Skeletal muscle tissue (tissue), 4 donors: ENCODE results near the gene TPD52L2. TPM values are rescaled to one million over a fixed set of nuclear protein-coding genes. Genes with fewer than 3 reads are reported as not detected.
A peak's percentile ranks its signal among the peaks of the same experiment; 100 is the strongest.

Source experiments
- H3K27ac ChIP-seq: one replicate; pipeline ENCODE4 v1.7.0; 2013; ENCODE audit warnings: mild to moderate bottlenecking, low read depth, low read length, inconsistent platforms
- H3K27me3 ChIP-seq, 3 donors: one replicate each; pipeline ENCODE4 v1.7.0; 2013; ENCODE audit warnings: low read length in 3 of 3; ENCODE audit not compliant: control insufficient read depth in 3 of 3, insufficient read depth in 3 of 3
- H3K36me3 ChIP-seq, 3 donors: one replicate each; pipeline ENCODE4 v1.7.0; 2013; ENCODE audit warnings: low read length in 3 of 3; ENCODE audit not compliant: control insufficient read depth in 3 of 3, insufficient read depth in 3 of 3
- H3K4me1 ChIP-seq, 3 donors: one replicate each; pipeline ENCODE4 v1.7.0; 2013; ENCODE audit warnings: low read length in 3 of 3, mild to moderate bottlenecking in 3 of 3; ENCODE audit not compliant: control insufficient read depth in 3 of 3, insufficient read depth in 3 of 3
- H3K4me3 ChIP-seq, 3 donors: one replicate each; pipeline ENCODE4 v1.7.0; 2013; ENCODE audit warnings: low read length in 3 of 3
- H3K9ac ChIP-seq, 3 donors: one replicate each; pipeline ENCODE4 v1.7.0; 2013; ENCODE audit warnings: low read length in 3 of 3, mild to moderate bottlenecking in 3 of 3, moderate library complexity in 2 of 3, low read depth in 1 of 3
- H3K9me3 ChIP-seq, 3 donors: one replicate each; pipeline ENCODE4 v1.7.0; 2013; ENCODE audit warnings: low read length in 3 of 3; ENCODE audit not compliant: control insufficient read depth in 3 of 3
- total RNA-seq: library from RNA; depleted of rRNA; stranded (reverse); fragments of >200 nt; gene quantifications from one replicate; pipeline ENCODE4 v1.2.3, GENCODE V29; 2014
- donor health status: Osteomylitis.

The TPD52L2 gene
- 29.2 TPM for total RNA-seq

DNA sequence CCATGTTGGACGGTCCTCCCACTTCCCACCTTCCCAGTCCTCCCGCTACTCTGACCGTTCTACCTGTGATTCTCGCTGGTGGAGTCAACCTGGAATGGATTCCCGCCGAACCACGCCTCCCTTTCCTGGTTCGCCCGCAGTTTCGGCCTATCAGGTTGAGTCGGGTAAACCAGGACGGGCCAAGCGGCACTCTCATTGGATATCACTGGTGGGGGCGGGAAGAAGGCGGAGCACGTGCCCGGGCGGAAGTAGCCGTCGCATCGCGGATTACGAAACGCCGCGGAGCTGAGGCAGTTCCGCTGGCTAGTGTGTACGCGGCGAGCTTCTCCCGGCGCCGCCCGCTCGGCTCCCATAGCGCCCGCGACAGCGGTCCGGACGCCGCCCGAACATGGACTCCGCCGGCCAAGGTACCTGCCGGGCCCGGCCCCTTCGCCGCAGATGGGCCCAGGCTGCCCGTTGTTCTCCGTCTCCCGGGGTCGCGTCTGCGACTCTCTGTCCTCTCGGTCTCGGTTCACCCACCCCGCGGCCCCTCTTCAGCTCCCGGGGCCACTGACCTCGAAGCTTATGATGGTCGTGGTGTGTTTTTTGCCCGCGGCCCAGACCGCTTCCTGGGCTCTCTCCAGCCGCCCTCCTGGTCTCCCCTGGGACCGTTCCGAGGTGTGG lies at the start of gene TPD52L2:
Gene TPD52L2 (plus strand): TSS at position 293 of the 663 bp plus-strand sequence. CDS start 96 bp downstream, at position 389.
- Histone ChIP-seq H3K9ac (peak within 1 kb of the TSS; percentile 95 to 98 (median 96)), H3K4me3 (peak within 1 kb of the TSS; percentile 80 to 90 (median 83)), H3K27me3 (no peaks in the 10 kb centered on the region), H3K9me3 (no peaks in the 10 kb centered on the region), H3K36me3 (peaks cover 14 to 27% (median 20%) of the 10 kb centered on the region in 3 donors), H3K27ac (peak within 1 kb of the TSS; percentile 95), H3K4me1 (peaks cover 14 to 29% (median 26%) of the 10 kb centered on the region in 3 donors)

DNA sequence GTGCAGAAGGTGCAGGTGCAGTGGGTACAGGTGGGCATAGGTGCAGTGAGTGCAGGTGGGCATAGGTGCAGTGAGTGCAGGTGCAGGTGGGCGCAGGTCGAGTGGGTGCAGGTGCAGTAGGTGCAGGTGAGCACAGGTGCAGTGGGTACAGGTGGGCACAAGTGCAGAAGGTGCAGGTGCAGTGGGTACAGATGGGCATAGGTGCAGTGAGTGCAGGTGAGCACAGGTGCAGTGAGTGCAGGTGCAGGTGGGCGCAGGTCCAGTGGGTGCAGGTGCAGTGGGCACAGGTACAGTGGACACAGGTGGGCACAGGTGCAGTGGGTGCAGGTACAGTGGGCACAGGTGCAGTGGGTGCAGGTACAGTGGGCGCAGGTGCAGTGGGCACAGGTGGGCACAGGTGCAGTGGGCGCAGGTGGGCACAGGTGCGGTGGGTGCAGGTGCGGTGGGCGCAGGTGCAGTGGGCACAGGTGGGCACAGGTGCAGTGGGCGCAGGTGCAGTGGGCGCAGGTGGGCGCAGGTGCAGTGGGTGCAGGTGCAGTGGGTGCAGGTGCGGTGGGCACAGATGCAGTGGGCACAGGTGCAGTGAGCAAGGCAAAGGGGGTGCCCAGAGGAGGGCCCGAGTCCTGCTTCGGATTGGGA lies 49.3 kb upstream of the TPD52L2 start:
- H3K36me3 ChIP-seq, result peaks cover 0 to 6% (median 0%) of the 10 kb centered on the region in 3 donors
- H3K9me3 ChIP-seq, result no peaks in the 10 kb centered on the region
- no peak overlapping the region for H3K9ac ChIP-seq
- peaks cover 12 to 17% (median 13%) of the 10 kb centered on the region in 3 donors for H3K4me1 ChIP-seq
- H3K4me3 ChIP-seq, result no peak overlapping the region
- no peaks in the 10 kb centered on the region for H3K27me3 ChIP-seq
- no peak overlapping the region for H3K27ac ChIP-seq

DNA sequence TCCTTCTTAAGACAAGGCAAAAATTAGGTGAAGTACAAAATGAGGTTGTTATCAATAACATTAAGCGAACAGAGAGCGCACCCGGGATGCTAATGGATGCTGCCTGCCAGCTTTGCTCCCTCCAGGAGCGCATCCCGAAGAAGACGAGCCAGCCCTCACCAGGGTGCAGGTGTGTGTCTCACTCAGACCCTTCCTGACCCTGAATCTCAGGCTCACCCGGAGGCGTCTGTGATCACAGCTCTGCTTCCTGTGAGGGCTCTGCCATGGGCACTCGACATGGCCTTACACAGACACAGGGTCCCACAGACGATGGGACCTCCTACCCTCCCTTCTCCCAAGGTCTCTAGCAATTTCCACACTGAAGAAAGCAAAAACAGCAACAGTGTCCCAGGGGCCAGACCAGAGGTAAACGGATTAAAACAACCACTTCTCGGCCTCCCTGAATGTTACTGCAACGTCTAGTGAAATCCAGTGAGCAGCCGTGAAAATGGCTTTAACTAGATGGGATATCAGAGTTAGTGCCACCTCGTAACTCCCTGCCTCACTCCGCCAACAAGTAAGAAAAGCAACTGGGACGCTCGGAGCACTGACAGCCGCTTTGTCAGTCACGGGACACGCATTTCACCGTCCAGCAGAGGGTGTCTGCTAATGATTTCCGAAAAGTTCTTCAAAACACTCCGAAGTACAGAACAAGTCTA lies 45.7 kb upstream of the TPD52L2 start:
- Histone ChIP-seq H3K9me3 (no peaks in the 10 kb centered on the region), H3K4me1 (peaks cover 12 to 24% (median 20%) of the 10 kb centered on the region in 3 donors), H3K9ac (peak overlapping the region in 1 of 3 donors; percentile 54), H3K36me3 (peaks cover 0 to 6% (median 0%) of the 10 kb centered on the region in 3 donors), H3K4me3 (peak overlapping the region in 2 of 3 donors; percentile 6 to 40), H3K27ac (no peak overlapping the region), H3K27me3 (no peaks in the 10 kb centered on the region)

DNA sequence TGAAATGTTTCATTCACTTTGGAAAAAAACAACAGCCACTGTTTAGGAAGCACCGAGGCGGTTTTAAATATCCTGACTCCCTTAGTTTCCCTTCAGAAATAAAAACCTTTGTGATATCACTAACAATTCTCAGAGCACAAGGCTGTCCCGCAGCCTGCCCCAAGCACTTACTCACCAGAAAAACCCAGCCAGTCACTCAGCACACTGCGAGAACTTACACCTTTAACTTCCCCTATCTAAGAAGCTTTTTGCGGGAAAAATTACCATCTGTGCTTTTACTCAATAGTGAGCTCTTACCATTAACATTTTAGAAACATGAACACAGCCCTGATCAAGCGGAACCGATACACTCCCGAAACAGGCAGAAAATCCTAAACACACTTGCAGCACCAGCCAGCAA lies 43.3 kb upstream of the TPD52L2 start:
- Histone ChIP-seq H3K36me3 (no peaks in the 10 kb centered on the region), H3K9ac (no peak overlapping the region), H3K4me3 (no peak overlapping the region), H3K9me3 (no peaks in the 10 kb centered on the region), H3K27me3 (peaks cover 0 to under 1% (median 0%) of the 10 kb centered on the region in 3 donors), H3K4me1 (peaks cover 5 to 16% (median 13%) of the 10 kb centered on the region in 3 donors), H3K27ac (no peak overlapping the region)

DNA sequence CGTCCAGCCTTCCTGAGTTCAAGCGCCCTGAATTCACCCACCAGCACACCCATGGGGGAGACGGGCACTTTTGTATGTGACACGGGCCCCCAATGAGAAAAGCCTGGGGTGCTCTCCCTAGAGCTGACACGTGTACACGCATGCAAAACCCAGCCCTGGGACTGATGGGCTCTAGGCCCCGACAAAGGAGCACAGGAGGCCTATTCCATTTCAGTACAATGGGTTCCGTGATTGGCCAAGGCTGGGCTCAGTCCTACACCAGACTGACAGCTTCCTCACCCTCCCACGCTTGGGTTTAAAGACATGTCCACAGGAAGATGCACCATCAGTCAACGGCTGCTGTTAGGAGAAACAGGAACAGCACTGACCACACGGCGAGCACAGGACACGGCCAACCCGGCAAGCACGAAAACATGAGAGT lies 42.8 kb upstream of the TPD52L2 start:
- Histone ChIP-seq H3K27me3 (peaks cover 0 to 3% (median 0%) of the 10 kb centered on the region in 3 donors), H3K9me3 (no peaks in the 10 kb centered on the region), H3K36me3 (no peaks in the 10 kb centered on the region), H3K4me1 (peaks cover 5 to 18% (median 15%) of the 10 kb centered on the region in 3 donors), H3K9ac (no peak overlapping the region), H3K4me3 (no peak overlapping the region), H3K27ac (no peak overlapping the region)

DNA sequence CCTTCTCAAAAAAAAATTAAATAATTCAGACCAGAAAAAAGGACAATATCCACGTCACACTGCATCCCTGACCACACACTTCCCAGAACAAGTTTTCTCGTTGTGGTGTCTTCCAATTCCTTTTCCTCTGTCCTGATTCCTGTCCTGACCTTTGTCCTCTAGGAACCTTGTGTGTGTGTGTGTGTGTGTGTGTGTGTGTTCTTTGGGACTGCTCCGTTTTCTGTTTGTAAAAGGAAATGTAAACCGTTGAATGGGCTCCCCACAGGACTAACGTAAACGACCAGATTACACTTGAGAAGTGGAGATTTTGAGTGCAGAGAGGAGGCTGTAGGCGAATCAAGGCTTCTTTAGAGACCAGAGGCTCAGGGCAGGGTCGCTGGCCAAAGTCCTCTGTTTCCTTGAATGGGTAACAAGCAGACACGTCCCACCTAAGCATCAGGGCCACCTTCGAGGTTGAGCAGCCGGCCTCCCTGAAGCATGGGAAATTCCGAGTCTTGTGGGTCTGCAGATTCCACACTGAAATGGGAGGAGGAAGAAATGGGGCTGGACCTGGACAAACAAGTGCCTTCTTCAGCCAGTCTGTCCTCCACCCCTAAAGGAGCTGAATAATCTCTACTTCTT lies 41.3 kb upstream of the TPD52L2 start:
- H3K9ac ChIP-seq, result no peak overlapping the region
- no peak overlapping the region for H3K4me3 ChIP-seq
- H3K4me1 ChIP-seq, result peaks cover 5 to 19% (median 16%) of the 10 kb centered on the region in 3 donors
- no peak overlapping the region for H3K27ac ChIP-seq
- peaks cover 0 to 9% (median 0%) of the 10 kb centered on the region in 3 donors for H3K27me3 ChIP-seq
- no peaks in the 10 kb centered on the region for H3K36me3 ChIP-seq
- no peaks in the 10 kb centered on the region for H3K9me3 ChIP-seq

DNA sequence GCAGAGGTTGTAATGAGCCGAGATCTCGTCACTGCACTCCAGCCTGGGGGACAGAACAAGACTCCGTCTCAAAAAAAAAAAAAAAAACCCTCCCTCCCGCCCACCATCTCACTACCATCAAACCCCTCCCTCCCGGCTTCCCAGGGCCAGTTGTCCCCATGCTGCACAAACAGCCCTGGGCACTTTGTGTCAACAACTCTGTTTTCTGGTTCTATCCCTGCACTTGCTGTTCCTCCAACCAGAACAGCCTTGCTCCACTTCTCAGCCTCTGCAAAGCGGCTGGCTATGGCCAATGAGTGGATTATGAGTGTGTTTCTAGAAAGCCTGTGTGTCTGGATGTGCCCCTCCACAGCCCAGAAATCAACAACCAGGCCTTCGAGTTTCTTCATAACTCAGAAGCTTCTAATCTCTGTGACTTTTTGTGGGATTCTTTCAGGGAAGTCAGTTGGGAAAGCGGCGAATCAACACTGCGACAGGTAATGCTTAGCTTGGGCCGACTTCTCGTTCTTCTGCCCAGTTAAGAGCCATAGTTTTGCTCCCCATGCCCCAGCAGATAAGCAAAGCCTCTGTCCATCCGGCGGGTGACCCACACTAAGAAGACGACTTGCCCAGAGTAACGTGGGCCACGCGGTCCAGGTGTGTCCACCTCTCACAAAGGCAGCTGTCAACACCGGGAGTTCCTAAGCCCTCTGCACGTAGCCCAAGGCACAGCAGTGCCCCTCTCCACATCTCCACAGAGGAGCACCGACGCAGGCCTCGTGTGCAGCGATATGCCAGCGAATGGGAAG lies 39.5 kb upstream of the TPD52L2 start:
- H3K9ac ChIP-seq, result peak overlapping the region in 1 of 3 donors; percentile 40
- peaks cover 0 to 16% (median 0%) of the 10 kb centered on the region in 3 donors for H3K27me3 ChIP-seq
- H3K9me3 ChIP-seq, result no peaks in the 10 kb centered on the region
- H3K27ac ChIP-seq, result no peak overlapping the region
- no peaks in the 10 kb centered on the region for H3K36me3 ChIP-seq
- H3K4me3 ChIP-seq, result no peak overlapping the region
- peaks cover 7 to 26% (median 13%) of the 10 kb centered on the region in 3 donors for H3K4me1 ChIP-seq

DNA sequence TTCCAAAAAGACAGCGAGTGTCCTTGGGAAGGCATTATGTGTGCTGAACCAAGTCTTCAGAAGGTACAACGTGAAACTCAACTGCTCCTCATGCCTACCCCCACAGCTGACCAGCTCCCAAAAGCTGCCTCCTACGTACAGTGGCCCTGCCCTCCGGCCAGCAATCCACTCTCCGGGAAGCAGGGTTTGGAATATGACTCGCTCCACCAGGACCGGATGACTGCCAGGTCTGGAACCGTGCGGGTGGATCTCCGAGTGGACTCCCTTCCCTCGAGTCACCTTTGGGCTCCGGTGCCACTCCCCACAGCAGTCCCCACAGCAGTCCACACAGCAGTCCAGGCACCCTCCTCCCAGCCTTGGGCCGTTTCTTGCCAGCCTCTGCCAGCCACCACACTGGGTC lies 38.3 kb upstream of the TPD52L2 start:
- no peak overlapping the region for H3K9ac ChIP-seq
- H3K4me1 ChIP-seq, result peaks cover 7 to 26% (median 13%) of the 10 kb centered on the region in 3 donors
- peaks cover 0 to 16% (median 0%) of the 10 kb centered on the region in 3 donors for H3K27me3 ChIP-seq
- H3K27ac ChIP-seq, result no peak overlapping the region
- no peak overlapping the region for H3K4me3 ChIP-seq
- H3K36me3 ChIP-seq, result no peaks in the 10 kb centered on the region
- no peaks in the 10 kb centered on the region for H3K9me3 ChIP-seq

DNA sequence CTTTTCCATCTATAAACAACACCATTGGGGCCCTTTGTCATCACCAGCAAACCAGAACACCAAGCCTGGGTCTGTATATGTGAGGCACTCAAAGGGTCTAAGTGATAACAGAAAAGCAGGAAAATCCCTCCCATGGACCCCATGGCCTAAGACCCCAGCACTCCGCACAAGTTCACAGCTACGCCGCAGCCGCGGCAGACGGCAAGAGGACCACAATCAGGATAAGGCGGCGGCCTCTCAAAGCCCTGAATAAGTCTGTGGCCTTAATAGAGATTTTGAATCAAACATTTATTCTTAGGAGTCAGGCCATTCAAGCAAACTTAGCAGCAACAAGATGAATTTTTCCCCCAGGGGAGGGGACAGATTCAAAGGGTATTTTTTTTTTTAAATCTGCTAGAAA lies 36.9 kb upstream of the TPD52L2 start:
- H3K9ac ChIP-seq, result peak overlapping the region in 1 of 3 donors; percentile 16

More for the DNA sequence above, 36.9 kb upstream of the TPD52L2 start:
- H3K27ac ChIP-seq, result no peak overlapping the region
- H3K9me3 ChIP-seq, result no peaks in the 10 kb centered on the region
- H3K36me3 ChIP-seq, result no peaks in the 10 kb centered on the region
- peak overlapping the region in 1 of 3 donors; percentile 30 for H3K4me3 ChIP-seq
- H3K4me1 ChIP-seq, result peaks cover 11 to 23% (median 12%) of the 10 kb centered on the region in 3 donors
- H3K27me3 ChIP-seq, result peaks cover 0 to 16% (median 0%) of the 10 kb centered on the region in 3 donors
